ENCODE results near the gene TMEM200B.

DNA sequence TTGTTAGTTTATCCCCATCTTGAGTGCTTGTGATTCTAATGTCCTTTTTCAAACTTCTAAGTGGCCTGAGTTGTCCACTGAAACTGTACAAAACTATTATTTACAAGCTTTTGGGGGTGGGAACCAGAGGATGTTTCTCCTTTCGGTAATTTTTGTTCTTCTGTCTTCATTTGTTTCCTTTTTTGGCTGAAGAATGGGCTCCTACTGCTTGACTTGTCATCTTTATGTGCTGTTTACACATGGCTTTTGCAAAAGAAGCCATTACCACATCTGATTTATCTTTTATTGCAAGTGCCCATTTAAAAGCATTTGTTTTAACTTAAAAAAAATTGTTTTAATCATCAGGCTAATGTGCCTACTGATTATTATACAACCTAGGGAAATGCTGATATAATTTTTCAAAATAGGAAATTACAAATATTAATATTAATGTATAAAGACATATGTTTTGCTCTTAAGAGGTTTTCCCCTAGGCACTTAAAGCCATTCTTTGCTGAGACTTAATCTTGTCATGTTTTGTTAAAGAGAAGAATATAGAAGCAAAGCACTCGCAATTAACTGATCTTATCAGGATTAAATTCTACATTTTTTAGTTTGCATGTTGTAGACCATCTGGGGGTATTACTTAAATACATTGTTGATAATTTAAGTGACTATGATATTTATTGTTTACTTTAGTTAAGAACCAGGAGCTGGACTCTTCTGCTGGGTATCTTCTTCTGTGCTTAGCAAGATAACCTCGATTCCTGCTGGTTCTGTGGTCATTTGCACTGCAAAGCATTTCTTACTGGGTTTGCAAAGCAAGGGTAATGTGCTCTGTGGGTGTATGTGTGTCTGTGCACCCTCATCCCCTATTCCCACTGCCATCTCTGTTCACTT, 40.1 kb downstream of the TMEM200B start:
- TF ChIP-seq EZH2 (IDR thresholded peaks at IDR 0.05; ENCODE audit: insufficient read depth, poor library complexity, severe bottlenecking), result no peak
- no peak for TF ChIP-seq EZH2phosphoT487 (IDR thresholded peaks at IDR 0.05; ENCODE audit: insufficient read depth, low read depth)
